Endodermal cell (in vitro differentiated cells): ENCODE measurements around the gene L3HYPDH. TPM values are rescaled to one million over a fixed set of nuclear protein-coding genes. Genes with fewer than 3 reads are reported as not detected.

Experiments
- DNase-seq: peaks from one replicate; pipeline ENCODE4 v3.0.0-alpha.2; 2017
- H3K27ac ChIP-seq: 2 replicates; pipeline ENCODE4 v1.5.1; 2013; ENCODE audit warnings: mild to moderate bottlenecking, low read depth, low read length, moderate library complexity
- H3K27me3 ChIP-seq: 2 replicates; pipeline ENCODE4 v1.6.1; 2013; ENCODE audit warnings: mild to moderate bottlenecking, low read length, moderate library complexity; ENCODE audit not compliant: insufficient read depth, control insufficient read depth, poor library complexity, severe bottlenecking
- H3K36me3 ChIP-seq: 2 replicates; pipeline ENCODE4 v1.7.0; 2013; ENCODE audit warnings: mild to moderate bottlenecking, low read length, moderate library complexity; ENCODE audit not compliant: control insufficient read depth, insufficient read depth
- H3K4me1 ChIP-seq: one replicate; pipeline ENCODE4 v1.7.0; 2013; ENCODE audit warnings: low read length; ENCODE audit not compliant: control insufficient read depth, insufficient read depth
- H3K4me3 ChIP-seq: 2 replicates; pipeline ENCODE4 v1.5.1; 2013; ENCODE audit warnings: mild to moderate bottlenecking, low read length, moderate library complexity
- H3K9ac ChIP-seq: 2 replicates; pipeline ENCODE4 v1.6.1; 2013; ENCODE audit warnings: mild to moderate bottlenecking, low read length, moderate library complexity; ENCODE audit not compliant: poor library complexity, severe bottlenecking; ENCODE audit errors: extremely low read depth
- H3K9me3 ChIP-seq: 2 replicates; pipeline ENCODE4 v1.6.1; 2013; ENCODE audit warnings: mild to moderate bottlenecking, low read length, moderate library complexity; ENCODE audit not compliant: control insufficient read depth
- H3K27ac Mint-ChIP-seq: 2 replicates; pipeline ENCODE4 v1.8.0; 2020; ENCODE audit warnings: mixed read lengths
- H3K27me3 Mint-ChIP-seq: 2 replicates; pipeline ENCODE4 v1.8.0; 2021; ENCODE audit warnings: mild to moderate bottlenecking, mixed read lengths; ENCODE audit not compliant: insufficient read depth
- H3K36me3 Mint-ChIP-seq: 2 replicates; pipeline ENCODE4 v1.8.0; 2020; ENCODE audit warnings: low read depth, mixed read lengths
- H3K4me1 Mint-ChIP-seq: 2 replicates; pipeline ENCODE4 v1.8.0; 2020; ENCODE audit warnings: mixed read lengths
- H3K4me3 Mint-ChIP-seq: 2 replicates; pipeline ENCODE4 v1.8.0; 2020; ENCODE audit warnings: mild to moderate bottlenecking, moderate library complexity, mixed read lengths
- H3K9me3 Mint-ChIP-seq: 2 replicates; pipeline ENCODE4 v1.8.0; 2020; ENCODE audit warnings: mild to moderate bottlenecking, mixed read lengths
- WGBS, 2 experiments: methylation state at CpG; one replicate each; pipeline versions ENCODE4 v1.1.5 to v1.1.7; 2013; ENCODE audit warnings: missing lambda C conversion rate in 2 of 2, mixed read lengths in 1 of 2; ENCODE audit not compliant: insufficient coverage in 1 of 2, insufficient read length in 1 of 2; 5-methylcytosine and 5-hydroxymethylcytosine counted together
- total RNA-seq, 2 donors: library from RNA; stranded (reverse); fragmentation: NEBNext Ultra II Directional in 1 of 2; extraction: Animal tissue kit (Norgen Biotek cat#: 25700) in 1 of 2; gene quantifications; 2 replicates in 1 of 2; 3 replicates in 1 of 2; pipeline ENCODE4 v1.2.1, GENCODE V29; 2021
- TF ChIP-seq, protein P1 (sequence below): fragments of 200-600 bp; sonication (generic); conservative IDR thresholded peaks from 2 replicates; pipeline ENCODE4 v1.5.0; 2021; ENCODE audit warnings: antibody characterized with exemption, mild to moderate bottlenecking

The L3HYPDH gene
- total RNA-seq, 2 donors from 2014 or later, result 24.7 to 30.3 TPM

DNA sequence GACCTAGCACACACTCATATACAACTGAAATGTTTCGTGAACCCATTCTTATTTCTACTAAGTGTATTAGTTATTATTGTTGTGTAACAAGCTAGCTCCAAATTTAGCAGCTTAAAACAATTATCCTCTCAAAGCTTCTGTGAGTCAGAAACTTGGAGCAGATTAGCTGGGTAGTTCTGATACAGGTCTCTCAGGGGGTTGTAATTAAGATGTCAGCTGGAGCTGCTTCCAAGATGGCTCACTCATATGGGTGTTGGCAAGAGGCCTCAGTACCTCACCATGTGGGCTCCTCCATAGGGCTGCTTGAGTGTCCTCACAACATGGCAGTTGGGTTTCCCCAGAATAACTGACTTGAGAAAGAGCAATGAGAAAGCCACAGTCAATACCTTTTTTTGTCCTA lies 28.8 kb downstream of the L3HYPDH start:
- no peak overlapping the region for H3K4me3 Mint-ChIP-seq
- Histone ChIP-seq H3K27me3 (no peaks in the 10 kb centered on the region), H3K36me3 (peaks cover 27% of the 10 kb centered on the region), H3K27ac (no peak overlapping the region), H3K4me1 (peaks cover 4% of the 10 kb centered on the region), H3K9me3 (peaks cover 32% of the 10 kb centered on the region), H3K9ac (no peak overlapping the region), H3K4me3 (peak overlapping the region; percentile 4)
- TF ChIP-seq, protein P1, sequence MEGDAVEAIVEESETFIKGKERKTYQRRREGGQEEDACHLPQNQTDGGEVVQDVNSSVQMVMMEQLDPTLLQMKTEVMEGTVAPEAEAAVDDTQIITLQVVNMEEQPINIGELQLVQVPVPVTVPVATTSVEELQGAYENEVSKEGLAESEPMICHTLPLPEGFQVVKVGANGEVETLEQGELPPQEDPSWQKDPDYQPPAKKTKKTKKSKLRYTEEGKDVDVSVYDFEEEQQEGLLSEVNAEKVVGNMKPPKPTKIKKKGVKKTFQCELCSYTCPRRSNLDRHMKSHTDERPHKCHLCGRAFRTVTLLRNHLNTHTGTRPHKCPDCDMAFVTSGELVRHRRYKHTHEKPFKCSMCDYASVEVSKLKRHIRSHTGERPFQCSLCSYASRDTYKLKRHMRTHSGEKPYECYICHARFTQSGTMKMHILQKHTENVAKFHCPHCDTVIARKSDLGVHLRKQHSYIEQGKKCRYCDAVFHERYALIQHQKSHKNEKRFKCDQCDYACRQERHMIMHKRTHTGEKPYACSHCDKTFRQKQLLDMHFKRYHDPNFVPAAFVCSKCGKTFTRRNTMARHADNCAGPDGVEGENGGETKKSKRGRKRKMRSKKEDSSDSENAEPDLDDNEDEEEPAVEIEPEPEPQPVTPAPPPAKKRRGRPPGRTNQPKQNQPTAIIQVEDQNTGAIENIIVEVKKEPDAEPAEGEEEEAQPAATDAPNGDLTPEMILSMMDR, result no peak
- WGBS, 2 experiments, result no CpG with 5 or more reads among the region's 1 CpG
- H3K27me3 Mint-ChIP-seq, result no peaks in the 10 kb centered on the region
- peaks cover 19% of the 10 kb centered on the region for H3K9me3 Mint-ChIP-seq
- H3K4me1 Mint-ChIP-seq, result peaks cover 18% of the 10 kb centered on the region
- DNase-seq, result no peak
- peaks cover 45% of the 10 kb centered on the region for H3K36me3 Mint-ChIP-seq
- H3K27ac Mint-ChIP-seq, result no peak overlapping the region

DNA sequence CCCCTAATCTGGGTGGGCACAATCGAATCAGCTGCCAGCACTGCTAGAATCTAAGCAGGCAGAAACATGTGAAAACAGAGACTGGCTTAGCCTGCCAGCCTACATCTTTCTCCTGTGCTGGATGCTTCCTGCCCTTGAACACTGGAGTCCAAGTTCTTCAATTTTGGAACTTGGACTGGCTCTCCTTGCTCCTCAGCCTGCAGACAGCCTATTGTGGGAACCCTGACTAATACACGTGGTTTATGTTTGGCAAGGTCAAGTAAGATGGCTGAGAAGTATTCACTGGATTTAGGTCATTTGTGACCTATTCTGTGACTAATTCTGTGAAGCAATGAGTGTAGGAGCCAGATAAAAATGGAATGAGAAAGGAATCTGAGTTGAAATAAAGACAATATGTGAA lies 30.1 kb downstream of the L3HYPDH start:
- no peaks in the 10 kb centered on the region for H3K27me3 ChIP-seq
- Mint-ChIP-seq H3K4me3 (no peak overlapping the region), H3K4me1 (peaks cover 26% of the 10 kb centered on the region), H3K36me3 (peaks cover 40% of the 10 kb centered on the region), H3K27ac (no peak overlapping the region), H3K27me3 (no peaks in the 10 kb centered on the region), H3K9me3 (peaks cover 19% of the 10 kb centered on the region)
- no peak overlapping the region for H3K27ac ChIP-seq
- peaks cover 32% of the 10 kb centered on the region for H3K9me3 ChIP-seq
- no peak for DNase-seq
- 18 to 68% methylated on average over 1 to 2 of the region's 2 CpGs for WGBS, 2 experiments
- H3K36me3 ChIP-seq, result peaks cover 25% of the 10 kb centered on the region
- H3K9ac ChIP-seq, result no peak overlapping the region
- H3K4me3 ChIP-seq, result no peak overlapping the region
- TF ChIP-seq, protein P1, result no peak
- H3K4me1 ChIP-seq, result peaks cover 4% of the 10 kb centered on the region

DNA sequence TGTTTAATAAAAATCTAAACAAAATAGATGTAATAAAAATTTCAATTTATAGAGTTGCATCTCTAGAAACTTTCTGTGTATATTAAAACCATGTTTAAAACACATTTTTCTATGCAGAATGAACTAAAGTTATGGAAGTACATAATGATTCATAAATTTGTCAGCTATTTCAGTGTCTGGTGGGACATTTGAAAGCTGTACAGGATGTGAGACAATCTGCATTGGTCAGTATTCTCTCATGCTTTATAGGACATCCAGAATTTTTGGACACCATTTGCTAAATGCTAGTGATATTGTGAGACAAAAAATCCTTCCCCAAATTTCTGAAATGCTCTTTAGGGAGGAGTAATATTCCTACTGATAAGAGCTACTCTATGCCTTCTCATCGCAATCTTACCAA lies 32.4 kb downstream of the L3HYPDH start:
- no CpG with 5 or more reads among the region's 1 CpG for WGBS, 2 experiments
- DNase-seq, result no peak

More for the DNA sequence above, 32.4 kb downstream of the L3HYPDH start:
- Histone ChIP-seq H3K9ac (no peak overlapping the region), H3K27me3 (no peaks in the 10 kb centered on the region), H3K4me1 (no peaks in the 10 kb centered on the region), H3K27ac (no peak overlapping the region), H3K36me3 (peaks cover 19% of the 10 kb centered on the region), H3K4me3 (no peak overlapping the region), H3K9me3 (peaks cover 19% of the 10 kb centered on the region)
- no peaks in the 10 kb centered on the region for H3K27me3 Mint-ChIP-seq
- peaks cover 31% of the 10 kb centered on the region for H3K4me1 Mint-ChIP-seq
- peaks cover 7% of the 10 kb centered on the region for H3K9me3 Mint-ChIP-seq
- H3K4me3 Mint-ChIP-seq, result no peak overlapping the region
- H3K36me3 Mint-ChIP-seq, result peaks cover 26% of the 10 kb centered on the region
- TF ChIP-seq, protein P1, result no peak
- H3K27ac Mint-ChIP-seq, result no peak overlapping the region
